Activated T-cell treated with anti-CD3 and anti-CD28 coated beads for 24 hours (primary cell): ENCODE measurements around the gene IMPG2.
"Not testable (repeated sequence)": the region's sequence is repeated elsewhere in the genome, so short reads cannot be mapped to it uniquely, and the experiment has no call there.

Source experiments
- DNase-seq: peaks from one replicate; pipeline ENCODE4 v3.0.0-alpha.2; 2020; ENCODE audit warnings: low read depth

Gene IMPG2

GRCh38 chr3:101320475-101320874, at the start of gene IMPG2:
IMPG2 (minus strand) TSS chr3:101320575; CDS start chr3:101320372, 203 bp downstream.
- no peak for DNase-seq

GRCh38 chr3:101362406-101362805, 42.0 kb upstream of the IMPG2 start:
- DNase-seq: no peak

- DNase-seq: no peak
These were observed 31.5 kb upstream of the IMPG2 start for GRCh38 chr3:101351829-101352228.

GRCh38 chr3:101340591-101340990, 20.2 kb upstream of the IMPG2 start:
- no peak for DNase-seq

- DNase-seq: no peak
These were observed 13.5 kb upstream of the IMPG2 start for GRCh38 chr3:101333883-101334282.

GRCh38 chr3:101329016-101329673, 8.8 kb upstream of the IMPG2 start:
- DNase-seq: no peak

GRCh38 chr3:101325393-101326134, 5.2 kb upstream of the IMPG2 start:
- DNase-seq: no peak

GRCh38 chr3:101319531-101319930, 844 bp downstream of the IMPG2 start:
- no peak for DNase-seq

GRCh38 chr3:101312545-101312944, 7.8 kb downstream of the IMPG2 start:
- DNase-seq: no peak

GRCh38 chr3:101311676-101312075, 8.7 kb downstream of the IMPG2 start:
- no peak for DNase-seq

GRCh38 chr3:101310978-101311375, 9.4 kb downstream of the IMPG2 start:
- no peak for DNase-seq

GRCh38 chr3:101308147-101308772, 12.1 kb downstream of the IMPG2 start:
- DNase-seq: not testable (repeated sequence)

GRCh38 chr3:101303836-101304235, 16.5 kb downstream of the IMPG2 start:
- no peak for DNase-seq

- no peak for DNase-seq
These were observed 17.2 kb downstream of the IMPG2 start for GRCh38 chr3:101303089-101303731.

- no peak for DNase-seq
These were observed 20.3 kb downstream of the IMPG2 start for GRCh38 chr3:101300073-101300472.

GRCh38 chr3:101292027-101292426, 28.3 kb downstream of the IMPG2 start:
- no peak for DNase-seq

- DNase-seq: no peak
These were observed 32.1 kb downstream of the IMPG2 start for GRCh38 chr3:101288294-101288693.

GRCh38 chr3:101284757-101285156, 35.6 kb downstream of the IMPG2 start:
- DNase-seq: no peak

GRCh38 chr3:101281521-101282030, 38.8 kb downstream of the IMPG2 start:
- DNase-seq: no peak

GRCh38 chr3:101279765-101280385, 40.5 kb downstream of the IMPG2 start:
- no peak for DNase-seq

GRCh38 chr3:101279162-101279561, 41.2 kb downstream of the IMPG2 start:
- DNase-seq: no peak

- no peak for DNase-seq
These were observed 41.6 kb downstream of the IMPG2 start for GRCh38 chr3:101278727-101279126.
